22Rv1 (cell line): ENCODE data around the gene MVK.

Source experiments
- H3K27ac ChIP-seq: fragments of 450-650 bp; 2 replicates; pipeline ENCODE4 v1.5.1; 2017
- CTCF ChIP-seq: fragments of 450-650 bp; IDR thresholded peaks from 2 replicates; pipeline ENCODE4 v1.5.1; 2017; ENCODE audit warnings: mild to moderate bottlenecking
- ZFX ChIP-seq: fragments of 450-650 bp; IDR thresholded peaks from 2 replicates; pipeline ENCODE4 v1.6.1; 2017; ENCODE audit warnings: antibody characterized with exemption, borderline replicate concordance

MVK gene

DNA sequence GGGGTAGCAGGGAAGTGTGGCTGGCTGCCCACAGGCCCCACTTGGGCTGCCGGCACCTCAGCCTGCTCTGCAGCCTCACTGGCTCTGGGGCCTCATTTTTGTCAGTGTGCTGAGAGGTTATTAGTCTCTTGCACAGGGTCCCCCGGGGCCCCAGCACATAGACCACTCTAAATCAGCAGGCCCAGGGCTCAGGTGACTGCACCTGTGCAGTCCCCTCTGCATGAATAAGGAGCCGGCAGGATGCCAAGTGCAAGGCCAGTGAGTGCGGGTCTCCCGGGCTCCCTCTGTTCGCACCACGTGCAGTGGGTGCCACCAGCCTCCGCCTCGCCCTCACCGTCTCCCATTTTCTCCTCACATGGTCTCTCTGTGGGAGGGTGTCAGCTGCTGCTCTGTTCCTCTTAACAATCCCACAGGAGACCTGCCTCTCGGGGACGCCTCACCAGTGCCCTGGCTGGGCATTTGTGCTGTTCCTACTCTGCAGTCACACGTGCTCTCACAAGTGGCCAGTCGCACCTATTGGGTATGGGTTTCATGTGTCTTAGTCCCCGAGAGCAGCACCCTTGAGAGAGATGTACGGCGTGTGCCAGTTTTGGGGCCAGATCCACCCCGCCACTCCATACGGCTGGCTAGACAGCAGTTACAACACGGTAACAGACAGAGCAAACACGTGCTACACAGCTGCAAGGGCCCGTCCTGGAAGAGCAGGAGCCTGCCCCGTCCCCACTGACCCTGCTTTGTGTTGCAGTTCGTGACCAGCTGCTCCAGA lies 40.7 kb upstream of the MVK start:
- no peak overlapping the region for H3K27ac ChIP-seq

GRCh38 chr12:109533487-109533740 lies 40.2 kb upstream of the MVK start:
- no peak overlapping the region for H3K27ac ChIP-seq
- TF ChIP-seq ZFX (no peak), CTCF (no peak)

More for the DNA sequence above, 40.7 kb upstream of the MVK start:
- no peak for TF ChIP-seq ZFX
- no peak for TF ChIP-seq CTCF

- H3K27ac ChIP-seq = no peak overlapping the region
- TF ChIP-seq ZFX = no peak
- TF ChIP-seq CTCF = no peak
These were observed 39.1 kb upstream of the MVK start for GRCh38 chr12:109534456-109534855.

- no peak for TF ChIP-seq ZFX
- TF ChIP-seq CTCF = no peak
- no peak overlapping the region for H3K27ac ChIP-seq
These were observed 38.2 kb upstream of the MVK start for GRCh38 chr12:109535231-109535862.

- no peak overlapping the region for H3K27ac ChIP-seq
- TF ChIP-seq CTCF (no peak), ZFX (no peak)
These were observed 37.7 kb upstream of the MVK start for GRCh38 chr12:109535863-109536250.

DNA sequence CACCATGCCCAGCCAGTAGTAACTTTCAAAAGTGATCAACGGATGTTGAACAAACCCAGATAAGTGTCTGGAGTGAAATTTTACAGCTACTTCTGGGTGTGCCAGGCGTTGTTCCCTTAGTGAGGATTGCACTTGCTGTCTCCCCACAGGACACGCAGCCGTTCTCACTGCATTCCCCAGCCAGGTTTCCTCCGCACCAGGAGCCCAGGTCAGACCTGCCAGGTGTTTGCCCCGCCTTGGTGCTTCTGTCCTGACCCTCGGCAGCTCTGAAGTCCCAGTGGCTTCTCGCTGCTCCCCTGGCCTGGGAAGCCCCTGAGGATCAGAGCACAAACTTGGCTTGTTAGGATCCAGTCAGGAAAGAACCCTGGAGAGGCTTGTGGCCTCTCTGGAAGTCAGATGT lies 36.5 kb upstream of the MVK start:
- H3K27ac ChIP-seq = no peak overlapping the region
- TF ChIP-seq ZFX (no peak), CTCF (no peak)

GRCh38 chr12:109538191-109538863 lies 35.3 kb upstream of the MVK start:
- no peak overlapping the region for H3K27ac ChIP-seq
- TF ChIP-seq ZFX (no peak), CTCF (no peak)
